GM21390 (cell line): ENCODE measurements around the gene SIK3.

ENCODE experiments used
- ATAC-seq: cut with Tn5 transposase; IDR thresholded peaks from one replicate; pipeline ENCODE4 v1.9.1; 2021; ENCODE audit not compliant: unreplicated experiment

Gene SIK3

GRCh38 chr11:117080370-117080769 lies 17.9 kb downstream of the SIK3 start:
- no peak for ATAC-seq

GRCh38 chr11:117076941-117077691 lies 21.1 kb downstream of the SIK3 start:
- ATAC-seq: no peak

- ATAC-seq: no peak
These were observed 23.0 kb downstream of the SIK3 start for GRCh38 chr11:117075186-117075585.

- ATAC-seq: no peak
These were observed 24.1 kb downstream of the SIK3 start for GRCh38 chr11:117074119-117074518.

GRCh38 chr11:117073539-117073938 lies 24.7 kb downstream of the SIK3 start:
- no peak for ATAC-seq

- no peak for ATAC-seq
These were observed 25.4 kb downstream of the SIK3 start for GRCh38 chr11:117072517-117073461.

GRCh38 chr11:117071344-117071787 lies 26.9 kb downstream of the SIK3 start:
- ATAC-seq: no peak

- ATAC-seq: no peak
These were observed 28.2 kb downstream of the SIK3 start for GRCh38 chr11:117070016-117070415.

- ATAC-seq: no peak
These were observed 29.8 kb downstream of the SIK3 start for GRCh38 chr11:117068303-117068860.

- ATAC-seq: no peak
These were observed 31.3 kb downstream of the SIK3 start for GRCh38 chr11:117066959-117067358.

GRCh38 chr11:117064275-117064674 lies 34.0 kb downstream of the SIK3 start:
- ATAC-seq: no peak

- no peak for ATAC-seq
These were observed 35.7 kb downstream of the SIK3 start for GRCh38 chr11:117062498-117062897.

- ATAC-seq: no peak
These were observed 37.0 kb downstream of the SIK3 start for GRCh38 chr11:117061256-117061655.

GRCh38 chr11:117059611-117060148 lies 38.5 kb downstream of the SIK3 start:
- ATAC-seq: no peak

- no peak for ATAC-seq
These were observed 39.4 kb downstream of the SIK3 start for GRCh38 chr11:117058761-117059261.

- no peak for ATAC-seq
These were observed 40.5 kb downstream of the SIK3 start for GRCh38 chr11:117057727-117058126.

- ATAC-seq: no peak
These were observed 40.9 kb downstream of the SIK3 start for GRCh38 chr11:117057317-117057716.

- no peak for ATAC-seq
These were observed 42.8 kb downstream of the SIK3 start for GRCh38 chr11:117055469-117055868.

GRCh38 chr11:117054382-117054781 lies 43.8 kb downstream of the SIK3 start:
- no peak for ATAC-seq

GRCh38 chr11:117052196-117053149 lies 45.8 kb downstream of the SIK3 start:
- ATAC-seq: no peak
